GM23248 (cell line): ENCODE measurements around the gene NDUFS7. TPM values are rescaled to one million over a fixed set of nuclear protein-coding genes. Genes with fewer than 3 reads are reported as not detected.

Source experiments
- DNase-seq: peaks from one replicate; pipeline ENCODE4 v3.0.0-alpha.2; 2015
- H2AFZ ChIP-seq: fragments of 200-600 bp; sonication (generic); 2 replicates; pipeline ENCODE4 v1.6.1; 2016; ENCODE audit warnings: antibody characterized with exemption
- H3F3A ChIP-seq: fragments of 200-600 bp; sonication (generic); 2 replicates; pipeline ENCODE4 v1.6.1; 2016; ENCODE audit warnings: mild to moderate bottlenecking, antibody characterized with exemption, mixed run types; ENCODE audit not compliant: insufficient read depth
- H3K27ac ChIP-seq: fragments of 200-600 bp; sonication (generic); 2 replicates; pipeline ENCODE4 v1.5.1; 2016; ENCODE audit warnings: mild to moderate bottlenecking
- H3K27me3 ChIP-seq: fragments of 200-600 bp; sonication (generic); replicated peaks from 2 replicates; pipeline ENCODE4 v1.6.1; 2016; ENCODE audit warnings: mild to moderate bottlenecking; ENCODE audit not compliant: insufficient read depth
- H3K36me3 ChIP-seq: fragments of 200-600 bp; sonication (generic); 2 replicates; pipeline ENCODE4 v1.6.1; 2016; ENCODE audit warnings: low read depth, mild to moderate bottlenecking
- H3K4me1 ChIP-seq: fragments of 200-600 bp; sonication (generic); 2 replicates; pipeline ENCODE4 v1.6.1; 2016; ENCODE audit warnings: mild to moderate bottlenecking; ENCODE audit not compliant: insufficient read depth
- H3K4me2 ChIP-seq: fragments of 200-600 bp; sonication (generic); one replicate; pipeline ENCODE4 v1.6.1; 2016; ENCODE audit warnings: mild to moderate bottlenecking; ENCODE audit not compliant: unreplicated experiment
- H3K4me3 ChIP-seq: fragments of 200-600 bp; sonication (generic); 2 replicates; pipeline ENCODE4 v1.5.1; 2016; ENCODE audit warnings: mild to moderate bottlenecking
- H3K79me2 ChIP-seq: fragments of 200-600 bp; sonication (generic); 2 replicates; pipeline ENCODE4 v1.6.1; 2016; ENCODE audit warnings: mild to moderate bottlenecking; ENCODE audit not compliant: insufficient read depth
- H3K9ac ChIP-seq: fragments of 200-600 bp; sonication (generic); 2 replicates; pipeline ENCODE4 v1.6.1; 2016; ENCODE audit warnings: mild to moderate bottlenecking
- H3K9me2 ChIP-seq: fragments of 200-600 bp; sonication (generic); 2 replicates; pipeline ENCODE4 v1.6.1; 2016; ENCODE audit warnings: mixed run types, mild to moderate bottlenecking, moderate library complexity; ENCODE audit not compliant: insufficient read depth
- H3K9me3 ChIP-seq: fragments of 200-600 bp; sonication (generic); one replicate; pipeline ENCODE4 v1.6.1; 2017; ENCODE audit warnings: low read depth
- H4K20me1 ChIP-seq: fragments of 200-600 bp; sonication (generic); 2 replicates; pipeline ENCODE4 v1.6.0; 2016; ENCODE audit not compliant: insufficient read depth
- EZH2 ChIP-seq: fragments of 200-600 bp; sonication (generic); IDR thresholded peaks from 2 replicates; pipeline ENCODE4 v1.6.1; 2018; ENCODE audit warnings: antibody characterized with exemption, mild to moderate bottlenecking; ENCODE audit not compliant: insufficient read depth, poor library complexity, severe bottlenecking
- EZH2phosphoT487 ChIP-seq: fragments of 200-600 bp; sonication (generic); IDR thresholded peaks from 2 replicates; pipeline ENCODE4 v1.6.1; 2018; ENCODE audit warnings: antibody characterized with exemption, moderate library complexity, mild to moderate bottlenecking, low read depth; ENCODE audit not compliant: insufficient read depth
- WGBS, 2 experiments: methylation state at CpG; one replicate each; pipeline ENCODE4 v1.1.6; 2015 to 2017; ENCODE audit warnings: low lambda C conversion rate in 2 of 2, low coverage in 1 of 2; ENCODE audit errors: missing lambda C conversion rate in 2 of 2; 5-methylcytosine and 5-hydroxymethylcytosine counted together
- in situ Hi-C: fragments of 300-500 bp; cut with MboI; formaldehyde crosslinking; loops from 2 replicates; pipeline ENCODE4 v1.15.0; 2020
- polyA plus RNA-seq: library from polyadenylated mRNA; unstranded; fragments of >200 nt; fragmentation: Nextera tagmentation; extraction: Ambion mirVana; gene quantifications from 2 replicates; pipeline ENCODE4 v1.2.1, GENCODE V29; 2016
- total RNA-seq: library from RNA; depleted of rRNA; stranded (reverse); fragments of >200 nt; shearing (Covaris generic); gene quantifications from 2 replicates; pipeline ENCODE4 v1.2.3, GENCODE V29; 2014

The NDUFS7 gene
- total and polyA plus RNA-seq, 2 experiments from 2014 or later: 67.1 to 173 TPM

GRCh38 chr19:1411255-1412191 lies 27.8 kb downstream of the NDUFS7 start:
- peak overlapping the region; percentile 7 for H3K4me2 ChIP-seq
- in situ Hi-C loops: no loop called here
- WGBS, 2 experiments: 52 to 60% methylated on average over 29 of the region's 29 CpGs
- H3K4me1 ChIP-seq: peaks cover 33% of the 10 kb centered on the region
- no peaks in the 10 kb centered on the region for H3K27me3 ChIP-seq
- H3K9me3 ChIP-seq: no peaks in the 10 kb centered on the region
- no peak for TF ChIP-seq EZH2phosphoT487
- TF ChIP-seq EZH2: no peak
- no peak overlapping the region for H2AFZ ChIP-seq
- H3F3A ChIP-seq: peaks cover 8% of the 10 kb centered on the region; the same call in 1 of the 2 replicates
- no peaks in the 10 kb centered on the region for H3K9me2 ChIP-seq
- H3K36me3 ChIP-seq: no peaks in the 10 kb centered on the region
- H4K20me1 ChIP-seq: no peaks in the 10 kb centered on the region
- peak; percentile 88 for DNase-seq
- peak overlapping the region; percentile 97 for H3K9ac ChIP-seq
- peak overlapping the region; percentile 61 for H3K27ac ChIP-seq
- H3K79me2 ChIP-seq: peaks cover 86% of the 10 kb centered on the region
- no peak overlapping the region for H3K4me3 ChIP-seq

- Histone ChIP-seq H2AFZ (no peak overlapping the region), H3K9ac (no peak overlapping the region), H3K4me2 (no peak overlapping the region), H3K4me3 (no peak overlapping the region), H3F3A (peaks cover 14% of the 10 kb centered on the region; the same call in 1 of the 2 replicates), H3K4me1 (peaks cover 37% of the 10 kb centered on the region), H3K27ac (peak overlapping the region; percentile 61; the same call in 1 of the 2 replicates), H3K9me2 (no peaks in the 10 kb centered on the region), H3K9me3 (no peaks in the 10 kb centered on the region), H3K36me3 (no peaks in the 10 kb centered on the region), H3K79me2 (peaks cover 95% of the 10 kb centered on the region), H4K20me1 (peaks cover 2% of the 10 kb centered on the region; the same call in 1 of the 2 replicates), H3K27me3 (no peaks in the 10 kb centered on the region)
- in situ Hi-C loops: no loop called here
- TF ChIP-seq EZH2phosphoT487 (no peak), EZH2 (no peak)
- 77 to 80% methylated on average over 21 of the region's 21 CpGs for WGBS, 2 experiments
- no peak for DNase-seq
Observed at GRCh38 chr19:1412323-1412923, 28.7 kb downstream of the NDUFS7 start.

- in situ Hi-C loops: no loop called here
- Histone ChIP-seq H3K4me1 (peaks cover 37% of the 10 kb centered on the region), H3K9me3 (no peaks in the 10 kb centered on the region), H3K9ac (no peak overlapping the region), H3F3A (peaks cover 14% of the 10 kb centered on the region; the same call in 1 of the 2 replicates), H3K79me2 (peaks cover 99% of the 10 kb centered on the region), H4K20me1 (peaks cover 4% of the 10 kb centered on the region; the same call in 1 of the 2 replicates), H3K36me3 (no peaks in the 10 kb centered on the region), H3K9me2 (no peaks in the 10 kb centered on the region), H3K27me3 (no peaks in the 10 kb centered on the region), H3K4me2 (no peak overlapping the region), H2AFZ (no peak overlapping the region), H3K4me3 (no peak overlapping the region), H3K27ac (no peak overlapping the region)
- 77 to 79% methylated on average over 36 of the region's 36 CpGs for WGBS, 2 experiments
- DNase-seq: no peak
- no peak for TF ChIP-seq EZH2
- TF ChIP-seq EZH2phosphoT487: no peak
Observed at GRCh38 chr19:1412995-1413800, 29.5 kb downstream of the NDUFS7 start.
